Skeletal muscle satellite cell (primary cell): ENCODE measurements around the gene CD151.
A peak's percentile ranks its signal among the peaks of the same experiment; 100 is the strongest.

Experiments
- H3K27me3 ChIP-seq: 2 replicates; pipeline ENCODE4 v1.7.0; 2013; ENCODE audit warnings: low read length; ENCODE audit not compliant: control insufficient read depth, insufficient read depth
- H3K36me3 ChIP-seq: 2 replicates; pipeline ENCODE4 v1.7.0; 2013; ENCODE audit warnings: mild to moderate bottlenecking, control low read depth, low read length; ENCODE audit not compliant: insufficient read depth
- H3K4me1 ChIP-seq: 2 replicates; pipeline ENCODE4 v1.7.0; 2013; ENCODE audit warnings: low read length; ENCODE audit not compliant: control insufficient read depth, insufficient read depth
- H3K4me2 ChIP-seq: 2 replicates; pipeline ENCODE4 v1.7.0; 2013; ENCODE audit warnings: mild to moderate bottlenecking, low read length
- H3K4me3 ChIP-seq: 2 replicates; pipeline ENCODE4 v1.7.0; 2013; ENCODE audit warnings: low read length
- H3K9ac ChIP-seq: 2 replicates; pipeline ENCODE4 v1.7.0; 2013; ENCODE audit warnings: mild to moderate bottlenecking, low read depth, low read length, moderate library complexity
- H3K9me3 ChIP-seq: replicated peaks from 2 replicates; pipeline ENCODE4 v1.7.0; 2013; ENCODE audit warnings: mild to moderate bottlenecking, control low read depth, low read length

Gene CD151

DNA sequence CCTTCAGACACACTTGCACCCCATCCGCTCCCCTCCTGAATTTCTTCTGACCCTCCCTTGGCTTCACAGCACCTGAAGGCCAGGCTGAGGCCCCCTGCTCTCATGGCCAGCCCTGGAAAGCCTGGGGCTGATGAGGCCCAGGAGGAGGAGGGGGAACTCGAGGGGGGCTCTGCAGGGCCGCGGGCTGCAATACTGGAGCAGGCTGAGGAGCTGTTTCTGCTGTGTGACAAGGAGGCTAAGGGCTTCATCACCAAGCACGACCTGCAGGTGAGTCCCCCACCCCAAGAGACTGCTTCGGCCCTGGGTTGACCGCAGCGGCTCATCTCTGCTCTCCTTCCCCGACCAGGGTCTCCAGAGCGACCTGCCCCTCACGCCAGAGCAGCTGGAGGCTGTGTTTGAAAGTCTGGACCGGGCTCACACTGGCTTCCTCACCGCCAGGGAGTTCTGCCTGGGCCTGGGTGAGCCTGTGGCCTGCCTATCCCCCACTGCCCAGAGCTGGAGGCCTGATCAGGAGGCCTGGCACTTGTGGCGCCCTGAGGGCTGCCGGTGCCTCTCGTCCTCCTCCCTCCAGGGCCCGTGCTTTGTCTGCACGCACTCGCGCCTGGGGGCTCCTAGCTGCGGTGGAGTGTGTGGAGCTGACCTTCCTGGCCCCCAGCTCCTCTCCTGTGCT, 4.1 kb upstream of the CD151 start:
- Histone ChIP-seq H3K4me3 (no peak overlapping the region), H3K9ac (no peak overlapping the region), H3K9me3 (no peaks in the 10 kb centered on the region), H3K36me3 (peaks cover 21% of the 10 kb centered on the region), H3K4me1 (peaks cover 59% of the 10 kb centered on the region), H3K27me3 (peaks cover 2% of the 10 kb centered on the region), H3K4me2 (peak overlapping the region; percentile 73)

DNA sequence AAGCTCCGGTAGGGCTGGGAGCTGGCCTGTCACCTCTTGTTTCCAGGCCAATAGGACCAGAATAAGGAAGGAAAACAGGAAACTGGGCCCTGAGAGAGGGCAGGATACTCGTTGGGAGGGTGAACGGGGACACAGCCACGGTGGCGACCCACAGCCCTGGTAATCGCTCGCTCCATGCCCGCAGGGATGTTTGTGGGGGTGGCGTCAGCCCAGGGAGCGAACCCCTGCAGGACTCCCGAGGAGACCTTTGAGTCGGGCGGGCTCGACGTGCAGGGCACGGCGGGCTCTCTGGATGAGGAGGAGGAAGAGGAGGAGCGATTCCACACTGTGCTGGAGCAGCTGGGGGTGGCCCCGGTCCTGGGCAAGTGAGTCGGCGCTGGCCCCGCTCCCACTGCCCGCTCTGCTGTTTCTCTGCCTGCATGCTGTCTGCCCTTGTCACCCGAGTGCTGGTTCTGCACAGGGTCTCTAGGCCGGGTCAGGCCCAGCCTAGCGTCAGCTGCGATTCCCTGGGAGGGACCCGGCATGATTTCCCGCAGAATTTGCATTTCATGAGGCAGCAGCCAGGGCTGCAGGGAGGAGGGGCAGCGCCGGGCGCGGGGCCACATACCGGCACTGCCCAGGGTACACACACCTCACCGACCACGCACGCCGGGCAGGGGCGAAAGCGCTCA, 3.4 kb upstream of the CD151 start:
- peak overlapping the region; percentile 41 for H3K4me3 ChIP-seq
- H3K9me3 ChIP-seq, result no peaks in the 10 kb centered on the region
- peaks cover 14% of the 10 kb centered on the region for H3K36me3 ChIP-seq
- H3K4me1 ChIP-seq, result peaks cover 61% of the 10 kb centered on the region
- H3K4me2 ChIP-seq, result peak overlapping the region; percentile 73
- H3K9ac ChIP-seq, result no peak overlapping the region
- H3K27me3 ChIP-seq, result peaks cover 2% of the 10 kb centered on the region

DNA sequence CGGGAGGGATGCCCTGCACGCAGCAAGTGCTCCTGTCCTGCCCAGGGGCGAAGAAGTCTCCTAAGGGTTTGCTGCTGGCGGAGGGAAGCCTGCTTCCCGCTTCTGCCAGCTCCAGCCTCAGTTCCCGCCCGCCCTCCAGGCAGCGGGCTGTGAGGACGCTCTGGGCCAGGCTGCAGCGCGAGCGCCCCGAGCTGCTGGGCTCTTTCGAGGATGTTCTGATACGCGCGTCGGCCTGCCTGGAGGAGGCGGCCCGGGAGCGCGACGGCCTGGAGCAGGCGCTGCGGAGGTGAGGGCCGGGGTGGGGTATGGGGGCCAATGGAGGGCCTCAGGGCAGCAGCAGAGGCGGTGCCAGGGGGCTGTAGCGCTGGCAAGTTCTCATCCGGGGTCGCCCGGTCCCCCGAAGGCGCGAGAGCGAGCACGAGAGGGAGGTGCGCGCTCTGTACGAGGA, 2.9 kb upstream of the CD151 start:
- Histone ChIP-seq H3K27me3 (peaks cover 2% of the 10 kb centered on the region), H3K36me3 (peaks cover 9% of the 10 kb centered on the region), H3K9ac (no peak overlapping the region), H3K4me2 (peak overlapping the region; percentile 73), H3K4me1 (peaks cover 61% of the 10 kb centered on the region), H3K4me3 (peak overlapping the region; percentile 41), H3K9me3 (no peaks in the 10 kb centered on the region)

DNA sequence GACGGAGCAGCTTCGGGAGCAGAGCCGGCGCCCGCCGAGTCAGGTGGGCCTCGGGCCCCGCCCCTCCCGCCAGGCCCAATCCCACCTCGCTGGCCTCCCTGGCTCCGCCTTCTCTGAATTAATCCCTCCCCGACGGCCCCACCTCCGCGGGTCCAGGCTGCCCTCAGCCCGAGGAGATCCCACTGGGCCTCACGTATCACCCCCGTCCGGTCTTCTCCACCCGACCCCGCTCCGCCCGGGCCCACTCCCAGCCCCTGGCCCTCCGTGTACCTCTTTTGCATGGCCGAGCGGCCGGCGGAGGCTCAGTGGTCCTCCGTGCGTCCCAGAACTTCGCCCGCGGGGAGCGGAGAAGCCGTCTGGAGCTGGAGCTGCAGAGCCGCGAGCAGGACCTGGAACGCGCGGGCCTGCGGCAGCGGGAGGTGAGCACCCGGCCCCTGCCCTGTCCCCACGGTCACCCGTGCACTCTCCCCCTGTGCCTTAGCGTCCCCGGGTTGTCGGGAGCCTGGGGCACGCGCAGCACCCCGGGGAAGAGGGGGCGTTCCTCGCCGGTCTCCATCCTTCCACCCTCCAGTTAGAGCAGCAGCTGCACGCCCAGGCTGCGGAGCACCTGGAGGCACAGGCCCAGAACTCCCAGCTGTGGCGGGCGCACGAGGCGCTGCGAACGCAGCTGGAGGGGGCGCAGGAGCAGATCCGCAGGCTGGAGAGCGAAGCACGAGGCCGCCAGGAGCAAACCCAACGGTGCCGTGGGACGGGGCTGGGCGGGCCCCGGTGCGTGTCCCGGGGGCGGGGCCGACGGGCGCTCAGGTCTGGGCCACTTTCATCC, 2.2 kb upstream of the CD151 start:
- Histone ChIP-seq H3K9ac (no peak overlapping the region), H3K36me3 (peaks cover 4% of the 10 kb centered on the region), H3K4me1 (peaks cover 67% of the 10 kb centered on the region), H3K27me3 (peaks cover 2% of the 10 kb centered on the region), H3K9me3 (no peaks in the 10 kb centered on the region), H3K4me2 (peak overlapping the region; percentile 98), H3K4me3 (no peak overlapping the region)

DNA sequence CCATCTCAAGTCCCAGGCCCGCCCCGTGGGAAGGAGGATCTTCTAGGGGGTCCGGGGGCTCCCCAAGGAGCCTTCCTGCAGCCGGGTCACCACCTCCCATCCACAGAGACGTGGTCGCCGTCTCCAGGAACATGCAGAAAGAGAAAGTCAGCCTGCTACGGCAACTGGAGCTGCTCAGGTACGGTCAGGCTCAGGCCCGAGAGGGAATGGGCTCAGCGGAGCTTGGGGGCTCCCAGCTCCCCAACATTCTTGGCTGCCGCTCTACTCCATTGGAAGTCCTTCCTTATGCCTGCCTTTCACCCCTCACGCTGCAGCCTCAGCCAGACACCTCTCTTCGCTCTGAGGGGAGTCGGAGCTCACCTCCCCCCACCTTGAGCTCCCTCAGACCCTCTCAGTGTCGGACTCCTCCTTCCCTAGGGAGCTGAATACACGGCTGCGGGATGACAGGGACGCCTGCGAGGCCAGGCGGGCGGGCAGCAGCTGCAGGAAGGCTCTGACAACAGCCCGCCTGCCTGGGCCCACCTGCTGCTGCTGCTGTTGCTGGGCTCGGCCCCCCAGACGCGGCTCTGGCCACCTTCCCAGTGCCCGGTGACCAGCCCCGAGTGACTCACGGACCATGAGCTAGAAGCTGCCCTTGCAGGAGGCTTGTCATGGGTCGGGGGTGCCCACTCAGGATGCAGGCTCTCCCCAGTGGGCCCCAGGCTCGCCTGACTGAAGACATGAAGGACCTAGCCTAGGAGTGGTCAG, 1.5 kb upstream of the CD151 start:
- Histone ChIP-seq H3K27me3 (peaks cover 2% of the 10 kb centered on the region), H3K36me3 (peaks cover 5% of the 10 kb centered on the region), H3K4me3 (peak overlapping the region; percentile 77), H3K9ac (peak overlapping the region; percentile 73), H3K9me3 (no peaks in the 10 kb centered on the region), H3K4me1 (peaks cover 69% of the 10 kb centered on the region), H3K4me2 (peak overlapping the region; percentile 98)

DNA sequence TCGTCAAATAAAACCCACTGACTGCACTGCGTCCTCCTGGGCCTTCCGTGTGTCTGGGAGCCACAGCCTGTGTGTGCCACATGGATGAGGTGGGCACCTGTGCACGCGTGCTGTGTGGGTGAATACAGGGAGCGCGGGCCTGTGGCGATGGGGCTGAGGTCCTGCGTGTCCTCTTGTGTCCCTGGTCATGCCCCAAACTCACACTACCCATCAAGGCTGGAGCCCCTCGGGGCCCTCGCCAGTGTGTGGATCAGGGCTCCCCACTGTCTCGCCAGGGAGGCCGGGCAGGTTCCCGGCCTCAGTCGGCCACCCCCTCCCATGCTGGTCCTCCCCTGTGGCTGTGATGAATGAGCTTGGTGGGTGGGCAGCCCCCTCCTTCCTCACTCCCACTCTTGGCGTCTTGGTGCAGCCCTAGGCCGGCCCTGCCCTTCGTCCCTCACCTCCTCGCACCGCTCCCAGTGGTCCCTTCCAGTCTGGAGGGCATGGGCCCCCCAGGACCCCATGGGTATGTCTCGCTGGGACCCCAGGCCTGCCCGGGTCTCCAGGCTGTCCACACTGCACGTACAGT, 707 bp upstream of the CD151 start:
- peaks cover 2% of the 10 kb centered on the region for H3K27me3 ChIP-seq
- peak overlapping the region; percentile 77 for H3K4me3 ChIP-seq
- peak overlapping the region; percentile 73 for H3K9ac ChIP-seq

DNA sequence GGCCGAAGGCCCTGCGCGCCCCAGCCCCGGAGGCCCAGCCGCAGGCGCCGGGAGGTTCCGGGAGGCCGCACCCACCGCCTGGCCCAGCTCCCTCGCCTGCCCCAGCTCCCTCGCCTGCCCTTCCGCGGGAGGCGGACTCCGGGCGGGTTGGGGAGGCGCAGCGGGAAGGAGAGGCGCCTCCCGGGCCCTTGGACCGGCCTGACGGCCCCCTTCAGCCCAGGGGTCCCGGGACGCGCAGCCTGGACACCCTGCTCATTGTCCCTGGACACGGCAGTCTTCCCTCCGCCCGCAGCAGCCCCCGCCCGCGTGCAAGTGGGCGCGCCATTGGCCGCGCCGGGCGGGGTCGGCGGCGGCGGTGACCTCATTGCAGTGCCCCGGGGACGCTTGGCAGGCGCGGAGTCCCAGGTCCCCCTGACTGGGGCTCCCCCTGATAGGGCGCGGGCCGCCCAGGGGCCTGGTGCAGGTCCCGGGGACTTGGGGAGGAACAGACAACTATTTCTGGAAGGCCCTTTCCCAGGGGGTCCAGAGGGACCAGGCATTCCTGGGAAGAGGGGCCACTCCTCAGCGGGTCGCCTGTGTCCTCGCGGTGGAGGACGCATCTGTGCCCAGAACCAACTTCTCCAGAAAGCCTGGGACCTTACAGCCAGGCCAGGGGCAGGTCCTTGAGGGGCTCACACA, 501 bp downstream of the CD151 start:
- H3K4me3 ChIP-seq, result peak overlapping the region; percentile 92
- H3K36me3 ChIP-seq, result peaks cover 24% of the 10 kb centered on the region
- peaks cover 76% of the 10 kb centered on the region for H3K4me1 ChIP-seq
- H3K4me2 ChIP-seq, result peak overlapping the region; percentile 97
- no peaks in the 10 kb centered on the region for H3K27me3 ChIP-seq
- no peaks in the 10 kb centered on the region for H3K9me3 ChIP-seq
- peak overlapping the region; percentile 97 for H3K9ac ChIP-seq

More for the DNA sequence above, 707 bp upstream of the CD151 start:
- H3K4me2 ChIP-seq, result peak overlapping the region; percentile 98
- peaks cover 72% of the 10 kb centered on the region for H3K4me1 ChIP-seq
- peaks cover 13% of the 10 kb centered on the region for H3K36me3 ChIP-seq
- H3K9me3 ChIP-seq, result no peaks in the 10 kb centered on the region

DNA sequence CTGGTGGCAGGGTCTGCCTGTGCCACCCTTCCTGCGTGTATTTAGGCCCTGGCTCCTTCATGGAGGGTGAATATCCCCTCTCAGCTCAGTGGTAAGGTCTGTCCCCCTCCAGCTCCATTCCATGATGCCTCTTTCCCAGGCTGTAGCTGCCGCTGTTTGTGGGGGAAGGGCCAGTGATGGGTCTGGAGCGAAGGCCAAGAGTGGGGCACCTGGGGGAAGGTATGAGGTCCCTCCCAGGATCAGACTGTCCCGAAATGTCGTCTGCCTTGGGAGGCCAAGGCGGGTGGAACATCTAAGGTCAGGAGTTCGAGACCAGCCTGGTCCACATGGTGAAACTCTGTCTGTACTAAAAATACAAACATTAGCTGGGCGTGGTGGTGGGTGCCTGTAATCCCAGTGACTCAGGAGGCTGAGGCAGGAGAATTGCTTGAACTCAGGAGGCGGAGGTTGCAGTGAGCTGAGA, 1.1 kb downstream of the CD151 start:
- Histone ChIP-seq H3K4me1 (peaks cover 79% of the 10 kb centered on the region), H3K4me3 (peak overlapping the region; percentile 92), H3K9me3 (no peaks in the 10 kb centered on the region), H3K36me3 (peaks cover 30% of the 10 kb centered on the region), H3K27me3 (no peaks in the 10 kb centered on the region), H3K4me2 (peak overlapping the region; percentile 97), H3K9ac (peak overlapping the region; percentile 97)

DNA sequence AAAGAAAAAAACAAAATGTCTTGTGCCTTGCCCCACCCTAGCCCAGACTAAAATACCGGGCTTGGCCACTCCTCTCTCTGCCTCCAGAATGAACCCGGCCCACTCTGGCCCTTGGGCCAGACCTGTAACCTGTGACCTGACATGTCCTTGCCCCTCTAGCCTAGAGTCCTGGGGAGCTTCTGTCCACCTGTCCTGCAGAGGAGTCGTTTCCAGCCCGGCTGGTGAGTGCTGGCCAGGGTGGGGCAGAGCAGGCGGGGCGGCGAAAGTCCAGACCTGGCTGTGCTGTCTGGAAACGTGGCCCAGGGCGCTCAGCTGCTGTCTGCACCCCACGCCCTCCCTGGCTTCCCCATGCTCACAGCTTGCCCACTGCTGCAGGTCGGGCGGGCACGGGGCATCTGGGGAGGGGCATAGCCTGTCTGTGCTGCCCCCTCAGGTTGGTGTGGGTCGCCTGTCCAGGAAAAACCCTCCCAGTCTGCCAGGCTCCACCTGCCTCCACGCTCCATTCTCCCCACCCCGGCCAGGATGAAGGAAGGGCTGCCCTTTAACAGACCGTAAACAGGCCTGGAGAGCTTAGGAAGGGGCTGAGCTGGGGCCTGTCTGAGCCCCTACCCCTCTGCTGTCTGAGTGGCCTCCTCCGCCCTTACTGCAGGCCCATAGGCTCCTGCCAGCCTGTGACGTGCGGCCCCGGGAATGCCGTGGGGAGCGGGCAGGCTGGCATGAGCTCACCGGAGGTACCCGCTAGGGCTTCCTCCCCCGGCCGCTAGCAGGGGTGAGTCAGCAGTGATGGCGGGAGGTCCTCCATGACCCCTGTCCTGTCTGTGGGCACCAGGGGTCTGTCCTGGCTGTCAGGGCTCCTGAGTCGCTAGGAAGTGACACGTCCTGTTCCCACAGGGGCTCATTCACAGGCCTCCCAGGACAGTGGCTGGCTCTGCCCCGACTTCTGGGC, 1.9 kb downstream of the CD151 start:
- Histone ChIP-seq H3K9me3 (no peaks in the 10 kb centered on the region), H3K4me3 (peak overlapping the region; percentile 92), H3K4me1 (peaks cover 78% of the 10 kb centered on the region), H3K27me3 (no peaks in the 10 kb centered on the region), H3K9ac (peak overlapping the region; percentile 97), H3K4me2 (peak overlapping the region; percentile 97), H3K36me3 (peaks cover 38% of the 10 kb centered on the region)
